Endothelial cell of umbilical vein (primary cell): ENCODE results near the gene VWC2. TPM values are rescaled to one million over a fixed set of nuclear protein-coding genes. Genes with fewer than 3 reads are reported as not detected.

Source experiments
- BruUV-seq: library from RNA; stranded (reverse); fragments of 400-500 nt; replicated peaks from 2 replicates; lab custom pipeline; 2021; lab: Mats Ljungman, UMichigan
- CTCF ChIA-PET: fragments of 300-600, 350-600 bp; sonication (Branson Sonifier 250); formaldehyde crosslinking; loops from one replicate; lab custom pipeline; 2021; ENCODE audit warnings: antibody characterized with exemption, inconsistent platforms; lab: Charles Lee
- POLR2A ChIA-PET: fragments of 300-600, 350-600 bp; sonication (Branson Sonifier 250); formaldehyde crosslinking; loops from one replicate; lab custom pipeline; 2021; ENCODE audit warnings: antibody characterized with exemption, inconsistent platforms; lab: Charles Lee
- DNase-seq: peaks from one replicate; pipeline ENCODE4 v3.0.0-alpha.2; 2011; ENCODE audit warnings: low read depth, low spot score
- FAIRE-seq: peaks from 2 replicates; lab custom pipeline; 2011; peaks lifted over from hg19 to GRCh38; lab: Jason Lieb, UNC
- H2AFZ ChIP-seq: 2 replicates; pipeline ENCODE4 v1.6.0; 2012; ENCODE audit warnings: low read depth, low read length, control low read depth, inconsistent platforms
- H3K27ac ChIP-seq: 2 replicates; pipeline ENCODE4 v1.5.1; 2011; ENCODE audit warnings: low read depth, mild to moderate bottlenecking, control low read depth, low read length, moderate library complexity; ENCODE audit not compliant: insufficient read depth
- H3K27me3 ChIP-seq, 2 experiments: 2 replicates each; pipeline versions ENCODE4 v1.6.0 to v1.6.1; 2011; ENCODE audit warnings: low read length in 2 of 2, mixed read lengths in 1 of 2; ENCODE audit not compliant: control insufficient read depth in 2 of 2, insufficient read depth in 2 of 2
- H3K36me3 ChIP-seq, 2 experiments: 2 replicates in 1 of 2; 3 replicates in 1 of 2; pipeline ENCODE4 v1.5.1; 2011; ENCODE audit warnings: low read length in 2 of 2, mild to moderate bottlenecking in 1 of 2, moderate library complexity in 1 of 2; ENCODE audit not compliant: control insufficient read depth in 2 of 2, insufficient read depth in 2 of 2; ENCODE audit errors: extremely low read depth in 1 of 2
- H3K4me1 ChIP-seq: 3 replicates; pipeline ENCODE4 v1.5.1; 2011; ENCODE audit warnings: mild to moderate bottlenecking, low read length; ENCODE audit not compliant: control insufficient read depth, insufficient read depth; ENCODE audit errors: extremely low read depth
- H3K4me2 ChIP-seq: 2 replicates; pipeline ENCODE4 v1.6.1; 2011; ENCODE audit warnings: low read length, control low read depth, mixed read lengths; ENCODE audit not compliant: insufficient read depth
- H3K4me3 ChIP-seq, 3 experiments: fragments of 200-600 bp in 1 of 3; sonication (generic), shearing (Covaris generic) in 1 of 3; replicated peaks in 1 of 3; 2 replicates each; pipeline ENCODE4 v1.5.1; 2011 to 2016; ENCODE audit warnings: control low read depth in 3 of 3, low read length in 3 of 3, mild to moderate bottlenecking in 2 of 3, inconsistent platforms in 1 of 3, low read depth in 1 of 3, moderate library complexity in 1 of 3; ENCODE audit not compliant: insufficient read depth in 1 of 3
- H3K79me2 ChIP-seq: 2 replicates; pipeline ENCODE4 v1.6.0; 2012; ENCODE audit warnings: low read length, inconsistent platforms; ENCODE audit not compliant: control insufficient read depth, insufficient read depth
- H3K9ac ChIP-seq: replicated peaks from 2 replicates; pipeline ENCODE3; 2011; ENCODE audit warnings: low read length, control low read depth; ENCODE audit not compliant: insufficient read depth; ENCODE audit errors: extremely low read depth
- H3K9me1 ChIP-seq: replicated peaks from 3 replicates; pipeline ENCODE4 v1.6.0; 2011; ENCODE audit warnings: mild to moderate bottlenecking, low read length; ENCODE audit not compliant: control insufficient read depth, insufficient read depth; ENCODE audit errors: extremely low read depth
- H3K9me3 ChIP-seq: replicated peaks from 2 replicates; pipeline ENCODE4 v1.5.1; 2012; ENCODE audit warnings: low read length, inconsistent platforms; ENCODE audit not compliant: control insufficient read depth, insufficient read depth
- H4K20me1 ChIP-seq: replicated peaks from 2 replicates; pipeline ENCODE3; 2011; ENCODE audit warnings: mild to moderate bottlenecking, low read length; ENCODE audit not compliant: control insufficient read depth, insufficient read depth; ENCODE audit errors: extremely low read depth
- EZH2 ChIP-seq: IDR thresholded peaks from 2 replicates; pipeline ENCODE4 v1.6.1; 2012; ENCODE audit warnings: borderline replicate concordance, low read depth, mild to moderate bottlenecking, moderate library complexity, low read length, inconsistent platforms; ENCODE audit not compliant: severe bottlenecking
- FOS ChIP-seq: IDR thresholded peaks from 2 replicates; pipeline ENCODE4 v1.6.1; 2011; ENCODE audit warnings: mild to moderate bottlenecking, low read length, moderate library complexity, borderline replicate concordance; ENCODE audit not compliant: insufficient read depth
- GATA2 ChIP-seq: IDR thresholded peaks from 2 replicates; pipeline ENCODE4 v1.7.0; 2011; ENCODE audit warnings: low read depth, mild to moderate bottlenecking, moderate library complexity, mixed read lengths, low read length; ENCODE audit not compliant: insufficient read length, insufficient read depth
- JUN ChIP-seq: IDR thresholded peaks from 2 replicates; pipeline ENCODE4 v1.6.1; 2011; ENCODE audit warnings: borderline replicate concordance, low read depth; ENCODE audit not compliant: insufficient read length, insufficient read depth
- MYC ChIP-seq: IDR thresholded peaks from one replicate; pipeline ENCODE4 v1.6.1; 2011; ENCODE audit warnings: mild to moderate bottlenecking, low read depth, low read length
- POLR2A ChIP-seq: IDR thresholded peaks from 2 replicates; pipeline ENCODE4 v1.6.1; 2012; ENCODE audit warnings: low read depth, mild to moderate bottlenecking, control low read depth, low read length
- POLR2AphosphoS5 ChIP-seq: IDR thresholded peaks from 2 replicates; pipeline ENCODE4 v1.6.1; 2012; ENCODE audit warnings: low read depth, mild to moderate bottlenecking, control low read depth, low read length, moderate library complexity; ENCODE audit not compliant: insufficient read depth
- dilution Hi-C: fragments of 300-500 bp; cut with MboI; formaldehyde crosslinking; loops from one replicate; pipeline ENCODE4 v1.15.0; 2019; ENCODE audit warnings: low sequenced_read_pairs; ENCODE audit not compliant: extremely low pct_ligation_motif_present
- intact Hi-C: fragments of 100-400 bp; cut with micrococcal nuclease; formaldehyde crosslinking; loops from one replicate; pipeline ENCODE4 v1.10.0; 2022
- polyA plus RNA-seq, 4 experiments: library from polyadenylated mRNA; depleted of rRNA in 3 of 4; stranded (reverse) in 3 of 4; unstranded in 1 of 4; fragments of >200 nt; gene quantifications; 2 replicates each; pipeline versions ENCODE4 v1.2.1 to v1.2.3, GENCODE V29; 2011 to 2012; ENCODE audit warnings: missing spikeins in 1 of 4
- total RNA-seq: library from RNA; stranded (reverse); gene quantifications from 2 replicates; pipeline ENCODE4 v1.2.3, GENCODE V29; 2021
- TF ChIP-seq, protein P1 (sequence below), 2 donors: IDR thresholded peaks; 1 replicate in 1 of 2; 2 replicates in 1 of 2; pipeline ENCODE4 v1.5.1; 2011; ENCODE audit warnings: low read length in 2 of 2, mild to moderate bottlenecking in 2 of 2, moderate library complexity in 2 of 2, control low read depth in 1 of 2, inconsistent platforms in 1 of 2, low read depth in 1 of 2; ENCODE audit not compliant: insufficient read depth in 1 of 2; ENCODE audit errors: extremely low read depth in 1 of 2
- TF ChIP-seq, protein P2 (sequence below): IDR thresholded peaks from 2 replicates; pipeline ENCODE4 v1.6.1; 2011; ENCODE audit not compliant: insufficient read depth, insufficient read length

Gene VWC2
- total and polyA plus RNA-seq, 2 donors (not counting 3 experiments of a cell fraction or from before 2014, with no cell fraction given), result not detected

DNA sequence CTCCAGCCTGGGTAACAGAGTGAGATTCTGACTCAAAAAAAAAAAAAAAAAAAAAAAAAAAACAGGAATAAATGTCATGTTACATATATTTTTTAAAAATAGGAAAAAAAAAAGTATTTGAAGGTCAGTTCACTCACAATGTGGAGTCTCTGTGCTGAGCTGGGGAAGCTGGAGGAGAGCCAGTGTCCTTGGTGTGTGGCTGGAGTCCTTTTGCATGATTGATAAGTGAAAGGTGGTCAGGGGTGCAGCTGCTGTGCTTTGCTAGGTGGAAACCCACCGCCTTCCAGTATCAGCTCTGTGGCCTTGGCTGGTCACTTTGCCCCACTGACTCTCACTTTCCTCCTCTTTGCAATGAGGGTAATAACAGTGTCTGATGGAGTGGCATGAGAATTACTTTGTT is 101.9 kb downstream of the VWC2 start:
- no peaks in the 10 kb centered on the region for H3K27me3 ChIP-seq
- no peaks in the 10 kb centered on the region for H3K36me3 ChIP-seq
- intact Hi-C loops, result no loop called here
- BruUV-seq, result no TSS peak
- POLR2A ChIA-PET, result no interaction called here
- no peak for TF ChIP-seq MYC
- TF ChIP-seq JUN, result no peak
- no peak for TF ChIP-seq FOS
- TF ChIP-seq POLR2A, result no peak
- TF ChIP-seq POLR2AphosphoS5, result no peak
- no peak for TF ChIP-seq GATA2
- CTCF ChIA-PET, result no interaction called here
- H3K4me3 ChIP-seq, result no peak overlapping the region
- DNase-seq (no peak), FAIRE-seq (no peak)
- peaks cover 2% of the 10 kb centered on the region for H3K9me3 ChIP-seq
- no peak overlapping the region for H3K4me2 ChIP-seq
- H4K20me1 ChIP-seq, result no peaks in the 10 kb centered on the region
- H3K79me2 ChIP-seq, result no peaks in the 10 kb centered on the region
- dilution Hi-C loops, result no loop called here
- H3K4me1 ChIP-seq, result no peaks in the 10 kb centered on the region
- H3K9me1 ChIP-seq, result no peaks in the 10 kb centered on the region
- H3K9ac ChIP-seq, result no peak overlapping the region
- H2AFZ ChIP-seq, result no peak overlapping the region
- H3K27ac ChIP-seq, result no peak overlapping the region

DNA sequence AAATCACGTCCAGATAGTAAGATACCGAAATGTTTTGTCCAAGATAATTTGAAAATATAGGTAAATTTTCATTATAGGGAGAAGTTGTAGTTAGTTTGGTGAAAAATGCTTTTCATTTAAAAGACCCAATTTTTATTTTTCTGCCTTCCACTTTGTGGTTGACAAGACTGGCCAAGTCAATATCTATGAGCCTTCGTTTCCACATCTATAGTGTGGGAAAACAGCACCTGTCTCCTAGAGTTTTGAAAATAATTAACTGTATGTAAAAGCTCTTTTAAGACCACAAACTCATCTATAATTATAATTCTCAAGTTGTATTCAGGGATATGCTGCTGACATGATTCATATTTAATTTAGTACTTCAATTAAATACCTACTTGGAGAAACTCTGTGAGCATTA is 102.8 kb downstream of the VWC2 start:
- H3K4me1 ChIP-seq, result no peaks in the 10 kb centered on the region
- no peak overlapping the region for H3K27ac ChIP-seq
- no peaks in the 10 kb centered on the region for H4K20me1 ChIP-seq
- FAIRE-seq (no peak), DNase-seq (no peak)
- TF ChIP-seq JUN (no peak), GATA2 (no peak), FOS (no peak), EZH2 (no peak), POLR2A (no peak), POLR2AphosphoS5 (no peak), MYC (no peak)
- TF ChIP-seq, protein P1, sequence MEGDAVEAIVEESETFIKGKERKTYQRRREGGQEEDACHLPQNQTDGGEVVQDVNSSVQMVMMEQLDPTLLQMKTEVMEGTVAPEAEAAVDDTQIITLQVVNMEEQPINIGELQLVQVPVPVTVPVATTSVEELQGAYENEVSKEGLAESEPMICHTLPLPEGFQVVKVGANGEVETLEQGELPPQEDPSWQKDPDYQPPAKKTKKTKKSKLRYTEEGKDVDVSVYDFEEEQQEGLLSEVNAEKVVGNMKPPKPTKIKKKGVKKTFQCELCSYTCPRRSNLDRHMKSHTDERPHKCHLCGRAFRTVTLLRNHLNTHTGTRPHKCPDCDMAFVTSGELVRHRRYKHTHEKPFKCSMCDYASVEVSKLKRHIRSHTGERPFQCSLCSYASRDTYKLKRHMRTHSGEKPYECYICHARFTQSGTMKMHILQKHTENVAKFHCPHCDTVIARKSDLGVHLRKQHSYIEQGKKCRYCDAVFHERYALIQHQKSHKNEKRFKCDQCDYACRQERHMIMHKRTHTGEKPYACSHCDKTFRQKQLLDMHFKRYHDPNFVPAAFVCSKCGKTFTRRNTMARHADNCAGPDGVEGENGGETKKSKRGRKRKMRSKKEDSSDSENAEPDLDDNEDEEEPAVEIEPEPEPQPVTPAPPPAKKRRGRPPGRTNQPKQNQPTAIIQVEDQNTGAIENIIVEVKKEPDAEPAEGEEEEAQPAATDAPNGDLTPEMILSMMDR (IDR thresholded peaks at IDR 0.05; ENCODE audit: extremely low read depth in 1 of 2, insufficient read depth in 1 of 2, low read depth in 1 of 2, low read length in 2 of 2), result no peak
- TF ChIP-seq, protein P2, sequence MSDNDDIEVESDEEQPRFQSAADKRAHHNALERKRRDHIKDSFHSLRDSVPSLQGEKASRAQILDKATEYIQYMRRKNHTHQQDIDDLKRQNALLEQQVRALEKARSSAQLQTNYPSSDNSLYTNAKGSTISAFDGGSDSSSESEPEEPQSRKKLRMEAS, result no peak
- ChIA-PET CTCF (no interaction called here), POLR2A (no interaction called here)
- BruUV-seq, result no TSS peak
- H3K27me3 ChIP-seq, result no peaks in the 10 kb centered on the region
- H3K4me2 ChIP-seq, result no peak overlapping the region
- intact Hi-C loops, result no loop called here
- H3K9ac ChIP-seq, result no peak overlapping the region
- no peaks in the 10 kb centered on the region for H3K36me3 ChIP-seq
- H3K79me2 ChIP-seq, result no peaks in the 10 kb centered on the region
- H2AFZ ChIP-seq, result no peak overlapping the region
- dilution Hi-C loops, result no loop called here
- H3K4me3 ChIP-seq, result no peak overlapping the region
- peaks cover 2% of the 10 kb centered on the region for H3K9me3 ChIP-seq
- H3K9me1 ChIP-seq, result no peaks in the 10 kb centered on the region
